KOPT-K1 (cell line): Measurements from ENCODE around the gene SOX4.
"Not testable (repeated sequence)": the region's sequence is repeated elsewhere in the genome, so short reads cannot be mapped to it uniquely, and the experiment has no call there.

Experiments used
- H3K27ac ChIP-seq: fragments of 200-600 bp; sonication (generic); 2 replicates; pipeline ENCODE4 v1.5.1; 2016; ENCODE audit warnings: antibody characterized with exemption, mild to moderate bottlenecking, low read depth, low read length; ENCODE audit not compliant: poor library complexity, severe bottlenecking
- H3K36me3 ChIP-seq: fragments of 200-600 bp; sonication (generic); 2 replicates; pipeline ENCODE4 v1.5.1; 2017; ENCODE audit warnings: antibody characterized with exemption, mild to moderate bottlenecking, low read length, moderate library complexity; ENCODE audit not compliant: insufficient read depth
- H3K9me3 ChIP-seq: fragments of 200-600 bp; sonication (generic); 2 replicates; pipeline ENCODE4 v1.5.1; 2017; ENCODE audit warnings: antibody characterized with exemption, low read length, mild to moderate bottlenecking; ENCODE audit not compliant: insufficient read depth, poor library complexity, severe bottlenecking

Gene SOX4

GRCh38 chr6:21593412-21593926 lies at the start of gene SOX4:
Gene SOX4 (plus strand): TSS chr6:21593751. CDS start chr6:21594535, 784 bp downstream.
- no peaks in the 10 kb centered on the region for H3K9me3 ChIP-seq
- peak within 1 kb of the TSS; percentile 91 for H3K27ac ChIP-seq
- peaks cover 32% of the 10 kb centered on the region for H3K36me3 ChIP-seq

- H3K27ac ChIP-seq, H3K36me3 ChIP-seq: not testable (repeated sequence)
- peaks cover 19% of the 10 kb centered on the region for H3K9me3 ChIP-seq
These were observed 41.3 kb upstream of the SOX4 start for GRCh38 chr6:21552286-21552685.

- Histone ChIP-seq H3K36me3 (no peaks in the 10 kb centered on the region), H3K27ac (no peak overlapping the region)
These were observed 39.3 kb upstream of the SOX4 start for GRCh38 chr6:21554286-21554685.

GRCh38 chr6:21555197-21555596 lies 38.4 kb upstream of the SOX4 start:
- H3K9me3 ChIP-seq: peaks cover 7% of the 10 kb centered on the region
- H3K36me3 ChIP-seq: no peaks in the 10 kb centered on the region
- no peak overlapping the region for H3K27ac ChIP-seq

More at GRCh38 chr6:21554286-21554685, 39.3 kb upstream of the SOX4 start:
- peaks cover 14% of the 10 kb centered on the region for H3K9me3 ChIP-seq

GRCh38 chr6:21556511-21556910 lies 37.0 kb upstream of the SOX4 start:
- no peaks in the 10 kb centered on the region for H3K36me3 ChIP-seq
- H3K9me3 ChIP-seq: no peaks in the 10 kb centered on the region
- H3K27ac ChIP-seq: no peak overlapping the region

GRCh38 chr6:21556968-21557721 lies 36.4 kb upstream of the SOX4 start:
- H3K27ac ChIP-seq: no peak overlapping the region
- no peaks in the 10 kb centered on the region for H3K36me3 ChIP-seq
- no peaks in the 10 kb centered on the region for H3K9me3 ChIP-seq

GRCh38 chr6:21559238-21559637 lies 34.3 kb upstream of the SOX4 start:
- Histone ChIP-seq H3K9me3 (no peaks in the 10 kb centered on the region), H3K27ac (no peak overlapping the region), H3K36me3 (no peaks in the 10 kb centered on the region)

- Histone ChIP-seq H3K36me3 (no peaks in the 10 kb centered on the region), H3K27ac (no peak overlapping the region), H3K9me3 (no peaks in the 10 kb centered on the region)
These were observed 33.3 kb upstream of the SOX4 start for GRCh38 chr6:21560249-21560648.

GRCh38 chr6:21565431-21565830 lies 28.1 kb upstream of the SOX4 start:
- H3K36me3 ChIP-seq: no peaks in the 10 kb centered on the region
- H3K27ac ChIP-seq: no peak overlapping the region
- no peaks in the 10 kb centered on the region for H3K9me3 ChIP-seq

GRCh38 chr6:21578523-21578922 lies 15.0 kb upstream of the SOX4 start:
- Histone ChIP-seq H3K36me3 (no peaks in the 10 kb centered on the region), H3K9me3 (peaks cover 13% of the 10 kb centered on the region), H3K27ac (no peak overlapping the region)

GRCh38 chr6:21582651-21583050 lies 10.9 kb upstream of the SOX4 start:
- Histone ChIP-seq H3K27ac (no peak overlapping the region), H3K36me3 (no peaks in the 10 kb centered on the region), H3K9me3 (peaks cover 13% of the 10 kb centered on the region)

- Histone ChIP-seq H3K36me3 (no peaks in the 10 kb centered on the region), H3K27ac (no peak overlapping the region), H3K9me3 (peaks cover 9% of the 10 kb centered on the region)
These were observed 7.3 kb upstream of the SOX4 start for GRCh38 chr6:21586300-21586699.

- Histone ChIP-seq H3K27ac (peak overlapping the region; percentile 79), H3K36me3 (no peaks in the 10 kb centered on the region), H3K9me3 (peaks cover 9% of the 10 kb centered on the region)
These were observed 6.8 kb upstream of the SOX4 start for GRCh38 chr6:21586740-21587178.

GRCh38 chr6:21587179-21587960 lies 6.2 kb upstream of the SOX4 start:
- no peaks in the 10 kb centered on the region for H3K36me3 ChIP-seq
- H3K27ac ChIP-seq: peak overlapping the region; percentile 79

GRCh38 chr6:21587961-21588480 lies 5.5 kb upstream of the SOX4 start:
- no peaks in the 10 kb centered on the region for H3K36me3 ChIP-seq
- no peaks in the 10 kb centered on the region for H3K9me3 ChIP-seq
- peak overlapping the region; percentile 79 for H3K27ac ChIP-seq

More at GRCh38 chr6:21587179-21587960, 6.2 kb upstream of the SOX4 start:
- peaks cover 3% of the 10 kb centered on the region for H3K9me3 ChIP-seq
